GM19328 (cell line): ENCODE results near the gene TSPAN10.

Experiments used
- ATAC-seq: cut with Tn5 transposase; IDR thresholded peaks from one replicate; pipeline ENCODE4 v1.9.1; 2021; ENCODE audit warnings: mild to moderate bottlenecking, moderate library complexity; ENCODE audit not compliant: unreplicated experiment

Gene TSPAN10

GRCh38 chr17:81686614-81687013 lies 49.6 kb downstream of the TSPAN10 start:
- ATAC-seq: no peak

GRCh38 chr17:81687770-81688541 lies 51.0 kb downstream of the TSPAN10 start:
- no peak for ATAC-seq

GRCh38 chr17:81688616-81689015 lies 51.6 kb downstream of the TSPAN10 start:
- ATAC-seq: no peak

GRCh38 chr17:81690066-81690465 lies 53.1 kb downstream of the TSPAN10 start:
- no peak for ATAC-seq

- no peak for ATAC-seq
These were observed 53.6 kb downstream of the TSPAN10 start for GRCh38 chr17:81690549-81690948.

GRCh38 chr17:81691196-81691595 lies 54.2 kb downstream of the TSPAN10 start:
- no peak for ATAC-seq

GRCh38 chr17:81691608-81692007 lies 54.6 kb downstream of the TSPAN10 start:
- no peak for ATAC-seq

GRCh38 chr17:81693509-81694210 lies 56.7 kb downstream of the TSPAN10 start:
- no peak for ATAC-seq

GRCh38 chr17:81694810-81695209 lies 57.8 kb downstream of the TSPAN10 start:
- ATAC-seq: no peak

- ATAC-seq: no peak
These were observed 58.2 kb downstream of the TSPAN10 start for GRCh38 chr17:81695211-81695610.

- no peak for ATAC-seq
These were observed 58.8 kb downstream of the TSPAN10 start for GRCh38 chr17:81695801-81696200.

- no peak for ATAC-seq
These were observed 59.4 kb downstream of the TSPAN10 start for GRCh38 chr17:81696218-81696941.

GRCh38 chr17:81697261-81698044 lies 60.5 kb downstream of the TSPAN10 start:
- ATAC-seq: no peak
